MM.1S (cell line): ENCODE data around the gene DIRAS3.

Source experiments
- CTCF ChIP-seq: fragments of 300-600 bp; sonication (generic); IDR thresholded peaks from 2 replicates; pipeline ENCODE4 v1.5.1; 2016; ENCODE audit warnings: antibody characterized with exemption, low read length, mixed read lengths
- EZH2 ChIP-seq: fragments of 300-600 bp; sonication (generic); optimal IDR thresholded peaks from 2 replicates; pipeline ENCODE3; 2017; ENCODE audit warnings: low read depth, mild to moderate bottlenecking, antibody characterized with exemption, low read length, mixed read lengths
- EZH2phosphoT487 ChIP-seq: fragments of 300-600 bp; sonication (generic); IDR thresholded peaks from 2 replicates; pipeline ENCODE4 v1.6.1; 2018; ENCODE audit warnings: antibody characterized with exemption, low read length

- TF ChIP-seq CTCF (no peak), EZH2 (no peak), EZH2phosphoT487 (no peak)
Observed at GRCh38 chr1:68057564-68057963, 7.1 kb upstream of the DIRAS3 start.
